ENCODE results near the gene ATP1A2.

ATP1A2 gene

DNA sequence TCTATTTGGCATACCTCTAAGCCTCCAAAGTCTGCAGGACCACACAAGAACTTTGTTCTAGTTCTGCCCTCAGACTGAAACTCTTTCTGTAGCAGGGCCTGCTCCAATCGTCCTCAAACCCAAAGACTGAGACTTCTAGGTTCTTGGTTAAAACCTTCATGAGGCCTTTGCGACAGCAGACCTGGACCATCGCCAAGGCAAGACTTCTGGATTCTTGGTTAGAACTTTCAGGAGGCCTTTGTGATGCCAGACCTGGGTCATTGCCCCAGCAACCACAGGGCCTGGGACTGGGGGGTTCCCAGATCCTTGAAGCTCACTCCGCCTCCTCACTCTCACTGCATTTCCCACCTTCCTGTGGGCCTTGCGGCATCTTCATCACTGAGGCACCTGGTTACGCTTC is 35.7 kb downstream of the ATP1A2 start, which contains the start of gene ATP1A4:
TSS of gene ATP1A4 (plus strand) at position 301 of the 400 bp plus-strand sequence. CDS start 438 bp downstream, outside the sequence.
- DNase-seq = no peak

DNA sequence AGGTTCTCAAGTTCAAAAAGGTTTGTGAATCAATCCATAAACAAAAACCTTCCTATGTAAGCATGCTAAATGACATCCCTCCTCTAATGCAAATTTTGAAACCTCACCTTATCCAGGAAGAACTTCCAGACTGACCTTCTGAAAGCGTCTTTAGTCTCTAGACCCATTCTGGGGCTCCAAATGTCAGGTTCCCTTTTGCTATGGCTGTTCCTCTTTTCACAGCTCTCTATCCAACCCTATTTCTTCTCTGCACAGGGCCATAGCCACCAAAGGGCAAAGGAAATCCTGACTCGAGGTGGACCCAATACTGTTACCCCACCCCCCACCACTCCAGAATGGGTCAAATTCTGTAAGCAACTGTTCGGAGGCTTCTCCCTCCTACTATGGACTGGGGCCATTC is 39.2 kb downstream of the ATP1A2 start:
- no peak for DNase-seq

DNA sequence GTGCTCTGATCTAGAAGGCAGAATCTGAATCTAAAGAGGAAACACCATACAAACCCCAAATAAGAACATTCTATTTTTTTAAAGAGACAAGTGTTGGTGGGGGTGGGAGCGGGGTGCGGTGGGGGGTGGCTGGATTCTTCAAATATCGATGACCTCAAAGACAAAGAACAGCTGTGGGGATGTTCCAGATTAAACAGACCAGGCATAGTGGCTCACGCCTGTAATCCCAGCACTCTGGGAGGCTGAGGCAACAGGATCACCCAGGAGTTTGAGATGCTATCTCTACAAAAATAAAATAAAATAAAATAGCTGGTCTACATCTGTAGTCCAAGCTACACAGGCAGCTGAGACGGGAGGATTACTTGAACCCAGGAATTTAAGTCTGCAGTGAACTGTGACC is 40.8 kb downstream of the ATP1A2 start:
- DNase-seq = no peak

DNA sequence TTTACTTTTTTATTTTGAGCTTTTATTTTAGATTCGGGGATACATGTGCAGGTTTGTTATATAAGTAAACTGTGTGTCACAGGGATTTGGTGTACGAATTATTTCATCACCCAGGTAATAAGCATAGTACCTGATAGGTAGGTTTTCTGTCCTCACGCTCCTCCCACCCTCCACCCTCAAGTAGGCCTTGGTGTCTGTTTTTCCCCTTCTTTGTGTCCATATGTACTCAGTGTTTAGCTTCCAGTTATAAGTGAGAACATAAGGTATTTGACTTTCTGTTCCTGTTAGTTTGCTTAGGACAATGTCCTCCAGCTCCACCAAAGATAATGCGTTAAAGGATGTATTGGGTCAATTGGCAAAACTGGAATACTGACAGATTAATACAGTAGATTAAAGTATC is 41.6 kb downstream of the ATP1A2 start:
- no peak for DNase-seq

DNA sequence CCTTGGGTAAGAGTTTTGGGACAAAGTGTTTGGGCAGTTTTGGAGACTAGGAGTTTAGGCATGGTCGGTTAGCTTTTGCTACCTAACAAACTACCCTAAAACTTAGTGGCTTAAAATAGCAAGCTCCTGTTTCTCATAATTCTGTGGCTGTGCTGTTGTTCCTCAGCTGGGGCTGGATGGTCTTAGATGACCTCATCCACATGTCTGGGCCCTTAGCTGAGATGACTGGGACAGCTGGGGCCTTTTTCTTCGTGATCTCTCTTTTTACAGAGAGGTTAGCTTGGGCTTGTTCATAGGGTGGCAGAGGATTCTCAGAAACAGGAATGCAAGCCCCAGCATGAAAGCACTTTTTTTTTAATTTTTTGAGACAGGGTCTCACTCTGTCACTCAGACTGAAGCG is 42.5 kb downstream of the ATP1A2 start:
- DNase-seq = no peak

DNA sequence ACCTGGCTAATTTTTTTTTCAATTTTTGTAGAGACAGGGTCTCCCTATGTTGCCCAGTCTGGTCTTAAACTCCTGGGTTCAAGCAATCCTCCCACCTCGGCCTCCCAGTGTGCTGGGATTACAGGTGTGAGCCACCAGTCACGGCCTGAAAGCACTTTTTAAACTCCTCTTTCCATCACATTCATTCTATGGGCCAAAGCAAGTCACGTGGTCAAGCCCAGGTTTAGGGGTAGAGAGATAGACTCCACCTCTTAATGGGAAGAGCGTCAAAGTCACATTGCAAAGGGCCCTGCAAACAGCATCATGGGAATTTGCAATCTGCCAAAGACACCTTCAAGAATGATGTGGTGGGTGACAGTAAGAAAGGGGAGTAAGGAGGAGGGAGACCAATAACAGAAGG is 43.0 kb downstream of the ATP1A2 start:
- DNase-seq = no peak

DNA sequence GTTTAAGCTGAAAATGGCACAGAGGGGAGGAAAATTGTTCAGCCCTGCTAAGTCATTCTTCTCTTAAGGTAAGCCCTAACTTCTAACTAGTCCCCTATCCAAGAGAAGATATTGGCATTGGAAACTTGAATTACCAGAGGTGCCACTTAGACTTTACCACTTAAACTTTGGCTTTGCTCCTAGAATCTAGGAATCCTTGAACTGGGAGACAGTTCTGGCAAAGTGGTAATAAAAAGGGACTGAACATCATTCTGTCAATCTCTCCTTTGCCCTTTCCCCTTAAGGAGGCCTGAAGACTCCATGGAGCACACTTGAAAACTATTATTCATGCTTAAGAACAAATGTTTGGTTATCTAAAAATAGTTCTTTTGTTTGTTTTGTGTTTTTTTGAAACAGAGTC is 44.3 kb downstream of the ATP1A2 start:
- DNase-seq = no peak

DNA sequence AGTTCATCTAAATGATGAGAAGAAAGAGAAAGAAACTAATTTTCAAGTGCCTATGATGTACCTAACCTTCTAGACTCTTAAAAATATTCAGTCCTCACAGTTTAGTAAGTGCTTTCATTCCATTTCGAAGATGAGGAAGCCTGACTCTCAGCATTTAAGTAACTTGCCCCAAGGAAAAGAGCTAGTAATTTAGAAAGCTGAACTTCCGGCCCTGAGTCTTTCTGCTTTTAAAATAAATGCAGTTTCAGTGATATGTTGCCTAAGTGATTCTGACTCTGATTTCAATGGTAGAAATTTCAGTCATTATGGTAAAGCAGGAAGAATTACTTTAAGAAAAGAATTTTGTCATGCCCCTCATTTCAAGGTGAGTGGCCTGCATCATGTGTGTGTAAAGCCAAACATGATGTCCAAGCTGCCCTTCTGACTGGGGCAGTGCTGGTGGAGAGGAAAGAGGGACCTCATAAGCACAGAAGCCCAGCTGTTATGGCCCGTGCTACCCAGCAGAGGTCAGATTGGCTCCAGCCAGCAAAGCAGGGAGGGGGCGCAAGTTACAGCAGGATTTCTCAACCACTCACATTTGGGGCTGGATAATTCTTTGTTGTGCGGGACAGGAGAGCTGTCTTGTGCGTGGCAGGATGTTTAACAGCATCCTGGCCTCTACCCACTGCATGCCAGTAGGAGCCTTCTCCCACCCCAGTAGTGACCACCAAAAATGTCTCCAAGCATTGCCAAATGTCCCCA is 46.6 kb downstream of the ATP1A2 start:
- peak; percentile 19 for DNase-seq

DNA sequence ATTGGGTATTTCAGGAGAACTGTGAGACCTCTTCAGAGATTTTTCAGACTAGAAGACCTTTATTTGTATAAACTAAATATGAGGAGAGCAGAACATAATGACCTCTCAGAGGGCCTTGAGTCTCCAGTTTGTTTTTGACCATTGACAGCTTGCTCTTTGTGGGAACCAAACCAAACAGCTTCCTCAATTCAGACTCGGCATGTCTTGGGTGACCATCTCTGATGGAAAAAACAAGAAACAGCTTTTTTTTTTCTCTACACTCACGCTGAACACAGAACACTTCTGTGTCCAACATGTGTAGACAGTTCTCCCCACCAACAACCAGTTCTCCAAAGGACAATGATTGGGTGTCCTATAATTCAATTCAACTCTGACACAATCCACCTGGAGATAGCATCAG is 47.4 kb downstream of the ATP1A2 start:
- no peak for DNase-seq

DNA sequence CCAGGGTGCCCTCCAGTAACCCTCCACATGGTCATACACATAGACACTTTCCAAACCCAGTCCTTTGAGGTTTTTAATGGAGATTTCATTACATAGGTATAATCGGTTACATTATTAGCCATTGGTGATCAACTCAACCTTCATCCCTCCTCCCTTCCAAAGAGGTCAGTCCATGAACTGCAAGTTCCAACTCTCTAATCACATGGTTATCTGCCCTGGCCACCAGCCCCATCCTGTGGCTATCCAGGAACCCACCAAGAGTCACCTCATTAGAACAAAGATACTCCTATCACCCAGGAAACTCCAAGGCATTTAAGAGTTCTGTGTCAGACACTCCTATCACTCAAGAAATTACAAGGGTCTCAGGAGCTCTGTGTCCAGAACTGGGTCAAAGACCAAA is 48.1 kb downstream of the ATP1A2 start:
- DNase-seq = no peak

DNA sequence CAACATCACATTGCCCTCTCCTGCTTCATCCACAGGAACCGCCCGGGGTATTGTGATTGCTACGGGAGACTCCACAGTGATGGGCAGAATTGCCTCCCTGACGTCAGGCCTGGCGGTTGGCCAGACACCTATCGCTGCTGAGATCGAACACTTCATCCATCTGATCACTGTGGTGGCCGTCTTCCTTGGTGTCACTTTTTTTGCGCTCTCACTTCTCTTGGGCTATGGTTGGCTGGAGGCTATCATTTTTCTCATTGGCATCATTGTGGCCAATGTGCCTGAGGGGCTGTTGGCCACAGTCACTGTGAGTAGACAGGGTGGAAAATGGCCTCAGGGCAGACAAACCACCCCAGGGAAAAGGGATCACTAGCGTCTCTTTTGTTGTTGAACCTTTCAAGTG is 48.6 kb downstream of the ATP1A2 start:
- DNase-seq = no peak

DNA sequence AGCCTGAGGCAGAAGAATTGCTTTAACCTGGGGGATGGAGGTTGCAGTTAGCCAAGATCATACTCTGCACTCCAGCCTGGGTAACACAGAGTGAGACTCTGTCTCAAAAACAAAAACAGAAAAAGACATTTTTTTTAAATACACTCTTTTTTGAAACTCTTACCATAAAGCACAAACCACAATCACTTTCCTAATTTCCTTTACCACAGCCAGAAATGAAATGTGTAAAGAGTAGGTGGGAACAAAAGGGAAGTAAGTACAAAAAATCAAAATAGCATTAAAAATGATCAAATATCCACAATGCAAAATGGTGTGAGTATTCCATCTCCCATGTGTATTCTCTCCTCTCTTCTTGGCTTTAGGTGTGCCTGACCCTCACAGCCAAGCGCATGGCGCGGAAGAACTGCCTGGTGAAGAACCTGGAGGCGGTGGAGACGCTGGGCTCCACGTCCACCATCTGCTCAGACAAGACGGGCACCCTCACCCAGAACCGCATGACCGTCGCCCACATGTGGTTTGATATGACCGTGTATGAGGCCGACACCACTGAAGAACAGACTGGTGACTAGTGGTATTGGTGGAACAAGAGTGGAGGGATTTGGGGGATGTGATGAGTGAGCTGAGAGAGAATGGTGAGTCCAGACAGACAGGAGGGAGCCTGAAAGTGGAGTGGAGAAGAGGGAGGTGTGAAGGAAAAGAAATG is 50.8 kb downstream of the ATP1A2 start:
- no peak for DNase-seq

DNA sequence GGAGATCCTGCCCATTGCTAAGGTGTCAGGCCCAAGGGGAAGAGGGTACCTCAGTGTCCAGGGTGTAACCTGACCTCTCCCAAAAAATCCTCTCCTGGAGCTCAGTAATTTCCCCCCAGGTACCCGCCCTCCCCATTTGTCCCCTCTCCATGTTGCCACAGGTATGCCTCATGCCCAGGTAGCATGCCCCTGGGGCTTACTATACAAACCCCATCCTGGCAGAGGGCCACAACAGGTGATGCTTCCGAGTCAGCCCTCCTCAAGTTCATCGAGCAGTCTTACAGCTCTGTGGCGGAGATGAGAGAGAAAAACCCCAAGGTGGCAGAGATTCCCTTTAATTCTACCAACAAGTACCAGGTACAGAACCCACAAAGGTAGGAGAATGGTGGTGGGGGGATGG is 51.5 kb downstream of the ATP1A2 start:
- no peak for DNase-seq

DNA sequence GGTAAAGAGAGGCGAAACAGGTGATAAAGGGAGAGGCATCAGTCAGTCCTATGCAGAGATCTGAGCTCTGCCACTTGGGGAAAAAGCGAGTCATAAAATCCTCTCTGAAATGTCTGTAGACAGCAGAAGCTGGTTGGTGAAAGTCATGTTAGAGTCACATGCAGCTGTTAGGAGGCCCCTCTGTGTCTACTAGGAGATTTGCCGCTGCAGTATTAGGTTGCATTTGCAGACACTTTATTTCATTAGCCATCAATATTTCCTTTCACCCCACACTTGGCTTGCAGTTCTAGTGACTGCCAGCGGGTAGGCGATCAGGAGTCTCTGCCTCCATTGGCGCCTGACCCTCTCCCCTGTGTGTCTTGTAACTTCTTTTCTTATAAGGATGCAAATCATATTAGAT is 52.0 kb downstream of the ATP1A2 start:
- DNase-seq = no peak

DNA sequence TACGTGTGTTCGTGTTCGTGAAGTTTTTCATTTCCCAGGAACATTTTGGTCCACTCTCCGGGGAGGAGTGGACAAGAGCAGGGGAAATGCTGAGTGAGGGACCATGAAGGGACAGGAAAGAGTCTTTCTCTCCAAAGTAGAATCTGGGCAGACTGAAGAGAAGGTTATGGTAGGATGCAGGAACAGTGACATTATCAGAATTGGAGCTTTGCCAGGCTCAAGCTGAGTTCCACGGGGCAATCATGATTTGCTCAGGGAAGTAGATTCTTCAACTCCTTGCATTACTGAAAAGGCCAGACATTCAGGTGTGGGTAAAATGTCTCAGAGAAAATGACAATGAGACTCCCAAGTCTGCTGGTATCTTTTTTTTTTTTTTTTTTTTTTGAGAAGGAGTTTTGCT is 52.5 kb downstream of the ATP1A2 start:
- DNase-seq = no peak

DNA sequence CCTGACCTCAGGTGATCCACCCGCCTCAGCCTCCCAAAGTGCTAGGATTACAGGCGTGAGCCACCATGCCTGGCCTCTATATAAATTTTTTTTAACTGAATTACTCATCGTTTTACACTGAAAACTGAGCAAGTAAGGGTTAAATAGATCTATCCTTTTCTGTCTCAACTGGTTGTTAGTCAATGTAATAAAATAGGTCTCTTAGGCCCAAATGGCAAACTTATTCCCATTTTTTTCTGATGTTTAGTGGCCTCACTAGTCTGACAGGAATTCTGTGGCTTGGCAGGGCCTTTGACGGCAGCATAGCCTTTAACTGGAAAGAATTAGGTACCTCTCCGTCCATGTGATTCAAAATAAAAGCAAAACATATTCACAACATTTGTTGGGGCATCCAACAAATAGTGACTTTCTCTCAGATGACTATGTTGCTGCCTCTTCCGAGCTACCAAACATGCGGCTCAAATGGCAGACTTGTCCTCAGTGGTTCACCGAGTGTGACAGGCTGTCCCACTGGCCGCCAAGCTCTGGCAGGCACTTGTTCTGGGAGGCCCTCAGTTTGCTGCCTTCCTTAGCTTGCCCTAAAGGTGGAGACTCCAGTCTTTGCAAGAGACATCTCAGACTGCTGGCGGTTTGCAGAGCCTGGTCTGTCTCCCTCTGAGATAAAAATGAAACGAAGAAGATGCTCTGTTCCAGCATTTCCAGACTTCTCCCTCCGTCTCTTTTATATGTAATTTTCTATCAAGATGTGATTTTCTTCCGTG is 53.2 kb downstream of the ATP1A2 start:
- DNase-seq = no peak

DNA sequence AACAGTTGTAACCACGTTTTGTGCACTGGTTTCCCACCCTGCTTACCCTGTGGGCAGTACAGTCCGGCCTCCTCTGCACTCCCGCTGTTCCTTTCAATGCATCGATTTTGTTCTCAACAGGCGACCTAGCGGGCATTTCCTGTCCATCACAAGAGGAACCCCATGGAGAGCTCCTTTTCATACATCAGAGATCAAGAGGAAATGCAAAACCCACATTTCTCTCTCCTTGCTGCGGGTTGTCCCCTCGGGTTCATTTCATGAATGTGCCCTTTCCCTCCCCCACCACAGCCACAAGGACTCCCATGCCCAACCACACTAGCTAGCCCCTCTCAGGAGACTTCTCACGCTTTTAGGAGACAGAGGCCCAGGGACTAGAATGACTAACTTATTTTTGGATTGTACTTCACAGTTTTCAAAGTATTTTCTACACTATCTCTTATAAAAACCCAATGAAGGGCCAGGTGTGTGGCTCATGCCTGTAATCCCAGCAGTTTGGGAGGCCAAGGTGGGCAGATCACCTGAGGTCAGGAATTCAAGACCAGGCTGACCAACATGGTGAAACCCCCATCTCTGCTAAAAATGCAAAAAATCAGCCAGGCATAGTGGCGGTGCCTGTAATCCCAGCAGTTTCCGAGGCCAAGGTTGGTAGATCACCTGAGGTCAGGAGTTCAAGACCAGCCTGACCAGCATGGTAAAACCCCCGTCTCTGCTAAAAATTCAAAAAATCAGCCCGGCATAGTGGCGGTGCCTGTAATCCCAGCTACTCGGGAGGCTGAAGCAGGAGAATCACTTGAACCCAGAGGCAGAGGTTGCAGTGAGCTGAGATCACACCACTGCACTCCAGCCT is 54.2 kb downstream of the ATP1A2 start:
- no peak for DNase-seq

DNA sequence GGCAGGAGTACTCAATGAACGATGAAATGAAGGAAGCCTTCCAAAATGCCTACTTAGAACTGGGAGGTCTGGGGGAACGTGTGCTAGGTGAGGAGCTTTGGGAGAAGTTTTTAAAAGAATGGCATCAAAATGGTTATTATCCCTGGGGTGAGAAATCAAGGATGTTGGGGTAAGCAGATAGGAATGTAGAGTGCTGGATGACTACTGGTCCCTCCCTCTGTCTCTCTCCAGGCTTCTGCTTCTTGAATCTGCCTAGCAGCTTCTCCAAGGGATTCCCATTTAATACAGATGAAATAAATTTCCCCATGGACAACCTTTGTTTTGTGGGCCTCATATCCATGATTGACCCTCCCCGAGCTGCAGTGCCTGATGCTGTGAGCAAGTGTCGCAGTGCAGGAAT is 55.8 kb downstream of the ATP1A2 start:
- peak; percentile 48 for DNase-seq

DNA sequence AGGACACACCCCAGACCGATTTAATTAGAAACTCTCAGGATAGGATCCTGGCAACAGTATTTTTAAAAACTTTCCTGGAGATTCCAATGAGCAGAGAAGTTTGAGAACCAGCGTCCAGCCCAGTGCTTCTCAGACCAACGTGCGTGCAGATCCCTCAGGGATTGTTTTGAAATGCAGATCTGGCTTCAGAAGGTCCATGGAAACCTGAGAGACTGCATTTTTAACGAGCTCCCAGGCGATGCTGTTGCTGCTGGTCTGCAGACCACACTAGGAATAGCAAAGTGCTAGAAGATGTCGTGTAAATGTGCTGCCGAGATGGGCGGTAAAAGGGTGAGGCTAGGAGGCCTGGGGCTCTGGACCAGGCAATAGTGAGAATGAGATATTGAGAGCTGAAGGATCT is 56.4 kb downstream of the ATP1A2 start:
- DNase-seq = no peak

DNA sequence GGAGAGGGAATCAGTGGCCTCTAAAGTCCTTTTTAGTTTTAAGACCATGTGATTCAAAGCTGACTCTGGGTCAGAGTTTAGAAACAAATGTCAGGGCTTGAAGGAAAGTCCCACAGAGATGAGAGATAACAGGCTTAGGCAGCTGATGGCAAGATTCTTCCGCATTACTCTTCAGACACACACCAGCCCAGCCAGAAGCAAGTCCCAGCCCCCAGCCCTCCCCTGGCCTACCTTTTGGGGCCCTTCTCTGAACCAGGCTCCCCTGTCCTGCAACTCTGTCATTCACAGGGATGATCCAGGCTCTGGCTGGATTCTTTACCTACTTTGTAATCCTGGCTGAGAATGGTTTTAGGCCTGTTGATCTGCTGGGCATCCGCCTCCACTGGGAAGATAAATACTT is 61.7 kb downstream of the ATP1A2 start:
- no peak for DNase-seq

DNA sequence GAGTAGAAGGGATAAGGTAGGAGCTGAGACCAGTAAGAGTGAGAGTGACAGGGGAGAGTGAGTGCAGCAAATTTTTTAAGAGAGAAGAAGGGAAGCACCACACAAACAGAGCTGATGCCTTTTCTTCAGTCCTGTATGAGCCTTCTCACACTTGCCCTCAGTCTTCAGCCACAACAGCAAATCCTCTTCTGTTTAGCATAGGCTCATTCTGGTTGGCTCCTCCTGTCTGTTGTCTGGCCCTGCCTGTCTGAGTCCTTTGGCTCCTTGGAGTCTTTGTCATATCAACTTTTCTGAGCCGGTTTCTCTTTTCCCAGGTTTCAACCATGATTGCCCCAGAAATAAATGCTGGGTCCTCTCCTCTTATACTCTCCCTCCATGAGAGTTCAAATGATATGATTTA is 62.1 kb downstream of the ATP1A2 start:
- DNase-seq = no peak

DNA sequence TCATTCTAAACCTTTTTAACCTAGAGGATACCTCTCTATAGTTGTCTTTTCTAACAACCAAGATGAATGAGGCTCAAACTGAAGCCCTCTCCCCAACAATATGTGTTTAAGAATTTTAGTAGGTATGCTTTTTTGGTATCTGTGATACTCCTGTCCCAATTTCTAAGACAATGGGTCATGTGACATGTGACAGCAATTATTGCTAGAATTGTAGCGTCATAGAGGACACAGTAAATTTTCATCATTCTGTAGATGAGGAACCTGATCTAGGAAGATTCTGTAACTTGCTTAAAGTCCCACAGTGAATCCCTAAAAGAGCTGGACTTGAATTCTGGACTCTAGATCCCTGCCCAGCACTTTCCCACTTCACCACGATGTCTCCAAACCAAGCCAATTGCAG is 63.2 kb downstream of the ATP1A2 start:
- no peak for DNase-seq

DNA sequence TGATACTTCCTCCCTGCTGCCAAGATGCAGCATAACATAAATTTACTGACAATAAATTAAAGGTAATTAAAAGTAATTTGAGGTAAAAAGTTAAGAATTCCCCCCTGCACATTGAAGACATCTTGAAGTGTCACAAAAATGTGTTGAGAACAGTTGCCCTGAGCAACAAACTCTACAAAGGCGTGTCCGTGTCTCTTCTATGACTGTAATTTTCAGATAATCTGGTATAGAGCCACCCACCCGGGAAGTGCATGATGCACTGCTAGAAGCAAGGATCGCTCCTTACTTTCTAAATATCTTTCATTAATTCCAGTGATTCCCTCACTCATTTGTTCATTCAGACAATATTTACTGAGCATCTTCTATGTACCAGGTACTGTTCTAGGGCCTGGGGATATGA is 63.8 kb downstream of the ATP1A2 start:
- no peak for DNase-seq

All from NCI-H226 (cell line).